Gastrocnemius medialis (tissue), 4 donors: Measurements from ENCODE around the gene OR7D2. TPM values are rescaled to one million over a fixed set of nuclear protein-coding genes. Genes with fewer than 3 reads are reported as not detected.

Experiments used
- ATAC-seq, 2 donors: fragments of 150-250 bp; one replicate each; pipeline ENCODE4 v1.9.1; 2016
- DNase-seq, 2 donors: peaks; one replicate each; pipeline ENCODE4 v3.0.0-alpha.2; 2019
- H3K27ac ChIP-seq, 4 donors: fragments of 200-600 bp; sonication (generic); 1 replicate in 1 of 4; 2 replicates in 3 of 4; pipeline ENCODE4 v1.5.1; 2016 to 2018; ENCODE audit warnings: mild to moderate bottlenecking in 2 of 4, moderate library complexity in 1 of 4
- H3K27me3 ChIP-seq, 3 donors: fragments of 200-600 bp; sonication (generic) in 2 of 3; 1 replicate in 1 of 3; 2 replicates in 2 of 3; pipeline versions ENCODE4 v1.5.1 to v1.6.0; 2016 to 2019; ENCODE audit warnings: mild to moderate bottlenecking in 1 of 3, moderate library complexity in 1 of 3
- H3K36me3 ChIP-seq, 2 donors: fragments of 200-600 bp; sonication (generic) in 1 of 2; one replicate each; pipeline ENCODE4 v1.5.1; 2017 to 2018
- H3K4me1 ChIP-seq, 2 donors: fragments of 200-600 bp; sonication (generic) in 1 of 2; one replicate each; pipeline ENCODE4 v1.5.1; 2016 to 2017; ENCODE audit warnings: mild to moderate bottlenecking in 2 of 2
- H3K4me3 ChIP-seq, 4 donors: fragments of 200-600 bp; sonication (generic) in 3 of 4; 1 replicate in 1 of 4; 2 replicates in 3 of 4; pipeline ENCODE4 v1.5.1; 2016 to 2019; ENCODE audit warnings: mild to moderate bottlenecking in 2 of 4
- H3K9me3 ChIP-seq, 3 donors: fragments of 200-600 bp; sonication (generic) in 2 of 3; 1 replicate in 1 of 3; 2 replicates in 2 of 3; pipeline ENCODE4 v1.5.1; 2016 to 2019
- POLR2A ChIP-seq, 2 donors: fragments of 450-650 bp; IDR thresholded peaks; one replicate each; pipeline ENCODE4 v1.6.1; 2017; ENCODE audit warnings: antibody characterized with exemption in 2 of 2, mild to moderate bottlenecking in 2 of 2, moderate library complexity in 2 of 2
- in situ Hi-C, 4 donors: fragments of 200-750 bp; cut with MboI; loops; one replicate each; pipeline versions ENCODE4 v1.15.0 to v1.8.0; 2017; ENCODE audit warnings: low sequenced_read_pairs in 4 of 4
- intact Hi-C: fragments of 100-400 bp; cut with DNase I; formaldehyde crosslinking; loops from one replicate; pipeline ENCODE4 v1.15.1; 2023; ENCODE audit warnings: low total_unique reads
- total RNA-seq, 4 donors: library from RNA; depleted of rRNA; stranded (reverse); fragments of >200 nt; gene quantifications; one replicate each; pipeline versions ENCODE4 v1.1.0 to v1.2.3, GENCODE V29; 2016
- TF ChIP-seq, protein P1 (sequence below), 5 experiments: fragments of 450-650 bp in 3 of 5; fragments of 200-600 bp in 2 of 5; sonication (generic) in 2 of 5; IDR thresholded peaks in 4 of 5; conservative IDR thresholded peaks in 1 of 5; 1 replicate in 4 of 5; 2 replicates in 1 of 5; pipeline ENCODE4 v1.5.1; 2016 to 2019; ENCODE audit warnings: antibody characterized with exemption in 5 of 5, mild to moderate bottlenecking in 3 of 5, moderate library complexity in 3 of 5

OR7D2 gene
- total RNA-seq, 4 donors from 2014 or later, result 0.13 to 0.19 TPM; not detected in 2

DNA sequence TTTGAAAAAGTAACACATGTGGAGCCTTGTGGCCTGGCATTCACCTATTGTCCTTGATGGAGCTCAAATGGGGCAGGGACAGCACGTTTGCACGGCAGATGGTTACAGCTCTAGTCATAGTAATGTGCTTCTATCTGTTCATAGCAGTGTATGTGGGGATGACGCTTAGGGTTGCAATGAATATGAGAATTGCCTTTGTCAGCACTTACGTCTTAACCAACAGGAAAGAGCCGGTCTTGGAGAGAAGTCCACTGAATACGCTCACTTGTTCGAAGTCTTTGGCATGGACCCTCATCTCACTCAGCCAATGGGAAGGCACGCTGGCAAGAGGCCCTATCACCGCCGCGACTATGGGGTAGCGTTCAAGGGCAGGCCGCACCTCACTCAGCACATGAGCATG is 18.9 kb upstream of the OR7D2 start:
- Histone ChIP-seq H3K9me3 (peaks cover 0 to 5% (median 0%) of the 10 kb centered on the region in 3 donors), H3K27me3 (no peaks in the 10 kb centered on the region), H3K4me3 (no peak overlapping the region), H3K36me3 (peaks cover 40 to 88% of the 10 kb centered on the region in 2 donors), H3K27ac (no peak overlapping the region), H3K4me1 (no peaks in the 10 kb centered on the region)
- in situ Hi-C loops, result loop anchor here in 1 of 4 donors (10.0 kb wide), 1 partner anchor 55 kb away; the partner anchor contains the start of gene OR7G2
- intact Hi-C loops, result no loop called here
- no peak for DNase-seq
- TF ChIP-seq, protein P1, sequence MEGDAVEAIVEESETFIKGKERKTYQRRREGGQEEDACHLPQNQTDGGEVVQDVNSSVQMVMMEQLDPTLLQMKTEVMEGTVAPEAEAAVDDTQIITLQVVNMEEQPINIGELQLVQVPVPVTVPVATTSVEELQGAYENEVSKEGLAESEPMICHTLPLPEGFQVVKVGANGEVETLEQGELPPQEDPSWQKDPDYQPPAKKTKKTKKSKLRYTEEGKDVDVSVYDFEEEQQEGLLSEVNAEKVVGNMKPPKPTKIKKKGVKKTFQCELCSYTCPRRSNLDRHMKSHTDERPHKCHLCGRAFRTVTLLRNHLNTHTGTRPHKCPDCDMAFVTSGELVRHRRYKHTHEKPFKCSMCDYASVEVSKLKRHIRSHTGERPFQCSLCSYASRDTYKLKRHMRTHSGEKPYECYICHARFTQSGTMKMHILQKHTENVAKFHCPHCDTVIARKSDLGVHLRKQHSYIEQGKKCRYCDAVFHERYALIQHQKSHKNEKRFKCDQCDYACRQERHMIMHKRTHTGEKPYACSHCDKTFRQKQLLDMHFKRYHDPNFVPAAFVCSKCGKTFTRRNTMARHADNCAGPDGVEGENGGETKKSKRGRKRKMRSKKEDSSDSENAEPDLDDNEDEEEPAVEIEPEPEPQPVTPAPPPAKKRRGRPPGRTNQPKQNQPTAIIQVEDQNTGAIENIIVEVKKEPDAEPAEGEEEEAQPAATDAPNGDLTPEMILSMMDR (IDR thresholded peaks at IDR 0.05 in 4 of 5, conservative IDR thresholded peaks at IDR 0.05 in 1 of 5), result no peak
- no peak for TF ChIP-seq POLR2A (IDR thresholded peaks at IDR 0.05)
- no peak for ATAC-seq

DNA sequence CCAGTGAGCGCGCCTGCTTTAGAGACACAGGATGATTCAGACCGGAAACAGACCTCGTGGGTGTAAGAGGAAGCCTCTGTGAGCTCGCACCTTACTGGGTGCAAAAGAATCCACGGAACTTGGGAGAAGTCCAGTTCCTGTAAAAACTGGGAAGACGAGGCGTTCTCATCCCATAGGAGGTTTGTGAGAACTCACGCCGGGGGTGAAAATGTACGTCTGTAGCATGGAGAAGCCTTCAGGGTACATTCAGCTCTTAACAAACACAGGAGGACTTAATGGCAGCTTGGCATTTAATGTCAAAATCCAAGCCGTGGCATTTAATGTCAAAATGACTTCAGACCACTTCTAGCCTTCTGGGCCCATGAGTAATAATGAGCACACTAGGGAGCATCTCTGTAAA is 17.4 kb upstream of the OR7D2 start:
- Histone ChIP-seq H3K36me3 (peaks cover 40 to 100% of the 10 kb centered on the region in 2 donors), H3K4me3 (no peak overlapping the region), H3K27me3 (no peaks in the 10 kb centered on the region), H3K4me1 (no peaks in the 10 kb centered on the region), H3K27ac (no peak overlapping the region), H3K9me3 (peaks cover 0 to 5% (median 0%) of the 10 kb centered on the region in 3 donors)
- in situ Hi-C loops, result loop anchor here in 1 of 4 donors (10.0 kb wide), 1 partner anchor 57 kb away; the partner anchor contains the start of gene OR7G2
- no peak for TF ChIP-seq POLR2A (IDR thresholded peaks at IDR 0.05)
- TF ChIP-seq, protein P1 (IDR thresholded peaks at IDR 0.05 in 4 of 5, conservative IDR thresholded peaks at IDR 0.05 in 1 of 5), result no peak
- intact Hi-C loops, result no loop called here
- DNase-seq (no peak), ATAC-seq (no peak)

DNA sequence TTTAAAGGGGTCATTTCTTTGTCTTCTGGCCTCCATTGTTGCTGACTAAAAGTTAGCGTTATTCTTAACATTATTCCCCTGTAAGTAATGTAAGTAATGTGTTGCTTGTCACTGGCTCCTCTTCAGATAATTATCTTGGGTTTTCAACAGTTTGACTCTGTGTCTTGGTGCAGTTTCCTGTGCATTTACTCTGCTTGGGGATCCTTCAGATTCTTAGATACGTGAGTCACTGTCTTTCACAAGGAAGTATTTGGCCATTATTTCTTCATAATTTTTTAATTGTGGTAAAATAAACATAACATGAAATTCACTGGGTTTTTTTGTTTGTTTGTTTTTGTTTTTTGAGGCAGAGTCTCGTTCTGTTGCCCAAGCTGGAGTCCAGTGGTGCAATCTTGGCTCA is 13.5 kb upstream of the OR7D2 start:
- Histone ChIP-seq H3K27ac (no peak overlapping the region), H3K4me3 (no peak overlapping the region), H3K36me3 (peaks cover 24 to 66% of the 10 kb centered on the region in 2 donors), H3K27me3 (no peaks in the 10 kb centered on the region), H3K9me3 (peaks cover 0 to 5% (median 0%) of the 10 kb centered on the region in 3 donors), H3K4me1 (no peaks in the 10 kb centered on the region)
- intact Hi-C loops (no loop called here), in situ Hi-C loops (loop anchor here in 1 of 4 donors (10.0 kb wide), 1 partner anchor 60 kb away; the partner anchor contains the start of gene OR7G2)
- ATAC-seq, result no peak
- DNase-seq, result no peak
- TF ChIP-seq, protein P1 (IDR thresholded peaks at IDR 0.05 in 4 of 5, conservative IDR thresholded peaks at IDR 0.05 in 1 of 5), result no peak
- no peak for TF ChIP-seq POLR2A (IDR thresholded peaks at IDR 0.05)

DNA sequence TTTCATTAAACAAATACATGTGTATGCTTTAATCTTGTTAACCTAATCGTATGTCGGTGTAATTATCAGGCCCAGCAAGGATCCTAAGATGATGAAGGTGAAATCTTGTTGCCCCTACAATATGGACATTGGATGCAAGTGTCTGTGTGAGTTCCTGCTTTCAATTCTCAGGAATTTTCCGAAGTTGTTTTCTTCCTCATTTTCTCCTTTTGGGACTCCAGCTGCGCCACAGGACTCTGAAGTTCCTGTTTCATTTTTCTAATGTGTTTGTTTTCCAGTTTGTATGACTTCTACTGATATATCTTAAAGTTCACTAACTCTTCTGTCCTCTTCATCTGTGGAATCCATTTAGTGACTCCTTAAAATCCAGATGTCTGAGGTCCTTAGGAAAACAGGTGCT is 11.9 kb upstream of the OR7D2 start:
- DNase-seq, result no peak
- Histone ChIP-seq H3K4me1 (no peaks in the 10 kb centered on the region), H3K4me3 (no peak overlapping the region), H3K36me3 (peaks cover 10 to 50% of the 10 kb centered on the region in 2 donors), H3K27me3 (no peaks in the 10 kb centered on the region), H3K27ac (no peak overlapping the region), H3K9me3 (peaks cover 0 to 2% (median 0%) of the 10 kb centered on the region in 3 donors)
- TF ChIP-seq POLR2A (IDR thresholded peaks at IDR 0.05), result no peak
- TF ChIP-seq, protein P1 (IDR thresholded peaks at IDR 0.05 in 4 of 5, conservative IDR thresholded peaks at IDR 0.05 in 1 of 5), result no peak
- intact Hi-C loops (no loop called here), in situ Hi-C loops (loop anchor here in 1 of 4 donors (10.0 kb wide), 1 partner anchor 62 kb away; the partner anchor contains the start of gene OR7G2)
- ATAC-seq, result no peak
